MCF 10A (cell line): Measurements from ENCODE around the gene LRRC49. TPM values are rescaled to one million over a fixed set of nuclear protein-coding genes. Genes with fewer than 3 reads are reported as not detected.
A peak's percentile ranks its signal among the peaks of the same experiment; 100 is the strongest.

ENCODE experiments used
- BruUV-seq: library from RNA; stranded (reverse); fragments of 400-500 nt; replicated peaks from 2 replicates; lab custom pipeline; 2021; lab: Mats Ljungman, UMichigan
- CTCF ChIA-PET: fragments of 300-600 bp; sonication (Branson Sonifier 250); formaldehyde crosslinking; extraction: SDS; loops from one replicate; lab custom pipeline; 2021; ENCODE audit warnings: antibody characterized with exemption, inconsistent platforms; lab: Yijun Ruan, JAX
- POLR2A ChIA-PET: fragments of 300-600, 350-650 bp; sonication (Branson Sonifier 250); formaldehyde crosslinking; extraction: SDS; loops from one replicate; lab custom pipeline; 2020; ENCODE audit warnings: antibody characterized with exemption, inconsistent platforms; lab: Yijun Ruan, JAX
- DNase-seq: peaks from one replicate; pipeline ENCODE4 v3.0.0-alpha.2; 2018; ENCODE audit not compliant: unreplicated experiment
- H3K27ac Mint-ChIP-seq: one replicate; pipeline ENCODE4 v1.8.0; 2022; ENCODE audit warnings: mild to moderate bottlenecking, low read depth, mixed read lengths; ENCODE audit not compliant: unreplicated experiment
- H3K27me3 Mint-ChIP-seq: one replicate; pipeline ENCODE4 v1.8.0; 2022; ENCODE audit warnings: mixed read lengths; ENCODE audit not compliant: insufficient read depth, unreplicated experiment
- H3K36me3 Mint-ChIP-seq: one replicate; pipeline ENCODE4 v1.8.0; 2022; ENCODE audit warnings: mild to moderate bottlenecking, moderate library complexity, mixed read lengths; ENCODE audit not compliant: insufficient read depth, unreplicated experiment
- H3K4me1 Mint-ChIP-seq: one replicate; pipeline ENCODE4 v1.8.0; 2022; ENCODE audit warnings: mixed read lengths; ENCODE audit not compliant: insufficient read depth, unreplicated experiment
- H3K4me3 Mint-ChIP-seq: one replicate; pipeline ENCODE4 v1.8.0; 2022; ENCODE audit warnings: mild to moderate bottlenecking, moderate library complexity, mixed read lengths; ENCODE audit not compliant: unreplicated experiment
- H3K9me3 Mint-ChIP-seq: one replicate; pipeline ENCODE4 v1.8.0; 2022; ENCODE audit warnings: mixed read lengths; ENCODE audit not compliant: unreplicated experiment
- intact Hi-C: fragments of 100-400 bp; cut with micrococcal nuclease; formaldehyde crosslinking; loops from 2 replicates; pipeline ENCODE4 v1.14.1; 2022
- total RNA-seq: library from RNA; stranded (reverse); gene quantifications from 2 replicates; pipeline ENCODE4 v1.2.3, GENCODE V29; 2022
- TF ChIP-seq, protein P1 (sequence below): fragments of 200-600 bp; IDR thresholded peaks from one replicate; pipeline ENCODE4 v1.8.0; 2022; ENCODE audit warnings: antibody characterized with exemption, mild to moderate bottlenecking; ENCODE audit not compliant: unreplicated experiment

The LRRC49 gene
- total RNA-seq, 1 experiment from 2014 or later, result 8.4 TPM

DNA sequence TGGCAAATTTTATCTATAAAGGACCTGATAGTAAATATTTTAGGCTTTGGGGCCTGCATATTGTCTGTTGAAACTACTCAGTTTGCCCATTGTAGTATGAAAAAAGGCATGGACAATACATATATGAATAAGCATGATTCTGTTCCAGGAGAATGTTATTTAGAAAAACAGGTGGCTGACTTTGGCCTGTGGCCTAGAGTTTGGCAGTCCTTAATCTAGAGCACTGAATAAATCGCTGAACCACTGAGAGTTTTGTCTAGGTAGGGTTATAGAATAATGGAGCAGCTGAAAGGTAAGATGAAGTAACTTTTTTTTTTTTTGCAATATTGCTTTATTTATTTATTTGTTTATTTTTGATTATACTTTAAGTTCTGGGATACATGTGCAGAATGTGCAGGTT, 75.0 kb downstream of the LRRC49 start:
- POLR2A ChIA-PET, result interaction anchor here (0.6 kb wide), 1 partner anchor 69 kb away, joined by 4 read pairs; no protein-coding TSS in a partner anchor
- no peaks in the 10 kb centered on the region for H3K36me3 Mint-ChIP-seq
- TF ChIP-seq, protein P1, sequence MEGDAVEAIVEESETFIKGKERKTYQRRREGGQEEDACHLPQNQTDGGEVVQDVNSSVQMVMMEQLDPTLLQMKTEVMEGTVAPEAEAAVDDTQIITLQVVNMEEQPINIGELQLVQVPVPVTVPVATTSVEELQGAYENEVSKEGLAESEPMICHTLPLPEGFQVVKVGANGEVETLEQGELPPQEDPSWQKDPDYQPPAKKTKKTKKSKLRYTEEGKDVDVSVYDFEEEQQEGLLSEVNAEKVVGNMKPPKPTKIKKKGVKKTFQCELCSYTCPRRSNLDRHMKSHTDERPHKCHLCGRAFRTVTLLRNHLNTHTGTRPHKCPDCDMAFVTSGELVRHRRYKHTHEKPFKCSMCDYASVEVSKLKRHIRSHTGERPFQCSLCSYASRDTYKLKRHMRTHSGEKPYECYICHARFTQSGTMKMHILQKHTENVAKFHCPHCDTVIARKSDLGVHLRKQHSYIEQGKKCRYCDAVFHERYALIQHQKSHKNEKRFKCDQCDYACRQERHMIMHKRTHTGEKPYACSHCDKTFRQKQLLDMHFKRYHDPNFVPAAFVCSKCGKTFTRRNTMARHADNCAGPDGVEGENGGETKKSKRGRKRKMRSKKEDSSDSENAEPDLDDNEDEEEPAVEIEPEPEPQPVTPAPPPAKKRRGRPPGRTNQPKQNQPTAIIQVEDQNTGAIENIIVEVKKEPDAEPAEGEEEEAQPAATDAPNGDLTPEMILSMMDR, result no peak
- CTCF ChIA-PET, result no interaction called here
- H3K4me3 Mint-ChIP-seq, result no peak overlapping the region
- H3K27me3 Mint-ChIP-seq, result no peaks in the 10 kb centered on the region
- BruUV-seq, result no TSS peak
- intact Hi-C loops, result no loop called here
- H3K27ac Mint-ChIP-seq, result no peak overlapping the region
- DNase-seq, result no peak
- H3K9me3 Mint-ChIP-seq, result no peaks in the 10 kb centered on the region
- H3K4me1 Mint-ChIP-seq, result no peaks in the 10 kb centered on the region

DNA sequence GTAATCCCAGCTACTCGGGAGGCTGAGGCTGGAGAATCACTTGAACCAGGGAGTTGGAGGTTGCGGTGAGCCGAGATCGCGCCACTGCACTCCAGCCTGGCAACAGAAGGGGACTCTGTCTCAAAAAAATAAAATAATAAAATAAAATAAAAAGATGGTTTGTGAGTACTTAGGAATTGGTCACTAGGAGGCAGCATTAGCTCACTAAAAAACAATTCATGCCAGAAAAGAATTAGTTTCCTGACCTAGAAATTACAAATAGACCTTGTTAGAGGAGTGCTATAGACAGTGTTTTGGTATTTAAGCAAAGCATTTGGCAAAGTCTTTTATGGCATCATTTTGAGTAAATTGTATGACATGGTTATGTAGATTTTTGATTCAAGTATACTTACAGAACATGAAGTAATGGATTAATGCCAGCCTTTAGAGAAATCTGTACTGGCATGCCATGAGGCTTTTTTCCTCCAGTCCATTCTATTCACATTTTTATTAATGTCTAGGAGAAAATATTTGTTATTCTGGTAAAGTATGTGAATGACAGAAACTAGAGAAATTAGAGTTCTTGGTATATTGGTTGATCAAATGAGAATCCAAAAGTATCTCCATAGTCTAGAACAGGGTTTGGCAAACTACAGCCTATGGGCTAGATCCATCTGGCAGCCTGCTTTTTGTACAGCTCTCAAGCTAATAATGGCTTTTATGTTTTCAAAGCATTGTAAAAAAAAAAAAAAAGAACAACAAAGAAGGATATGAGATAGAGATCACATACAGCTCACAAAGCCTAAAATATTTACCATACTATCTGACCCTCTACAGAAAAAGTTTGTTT, 81.6 kb downstream of the LRRC49 start:
- POLR2A ChIA-PET, result interaction anchor here (0.7 to 1.3 kb wide), 2 partner anchors 120 to 471 kb away, joined by 3 read pairs; no protein-coding TSS in a partner anchor

DNA sequence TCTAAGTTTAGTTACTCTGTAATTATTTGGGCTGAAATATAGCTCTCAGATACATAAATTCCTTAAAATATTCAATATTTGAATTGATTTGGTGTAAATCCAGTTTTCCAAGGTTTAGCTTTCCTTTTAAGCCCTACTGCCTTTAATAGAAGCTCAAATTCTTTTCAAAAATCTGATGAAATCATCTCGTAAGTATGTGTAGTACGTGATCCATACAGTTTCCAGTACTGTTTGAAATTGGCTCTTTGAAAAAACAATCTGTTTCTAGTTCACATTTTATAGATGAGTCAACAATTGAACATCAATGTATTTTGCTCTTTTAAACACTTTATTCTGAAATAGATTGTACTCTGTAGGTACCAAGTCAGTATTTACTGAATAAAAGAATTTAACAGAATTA, 84.2 kb downstream of the LRRC49 start:
- intact Hi-C loops, result loop anchor here (5.0 to 10.0 kb wide), 2 partner anchors 128 to 1180 kb away; no protein-coding TSS in a partner anchor
- no TSS peak for BruUV-seq

More for the DNA sequence above, 81.6 kb downstream of the LRRC49 start:
- intact Hi-C loops, result loop anchor here (1.0 to 10.0 kb wide), 6 partner anchors 81 to 828 kb away; no protein-coding TSS in a partner anchor
- CTCF ChIA-PET, result interaction anchor here (0.7 to 1.8 kb wide), 13 partner anchors 9 to 759 kb away, joined by 3 to 18 read pairs (median 3); no protein-coding TSS in a partner anchor
- peak; percentile 52 for DNase-seq
- H3K27me3 Mint-ChIP-seq, result no peaks in the 10 kb centered on the region
- H3K4me3 Mint-ChIP-seq, result no peak overlapping the region
- H3K27ac Mint-ChIP-seq, result no peak overlapping the region
- no peaks in the 10 kb centered on the region for H3K9me3 Mint-ChIP-seq
- H3K36me3 Mint-ChIP-seq, result no peaks in the 10 kb centered on the region
- BruUV-seq, result no TSS peak
- TF ChIP-seq, protein P1, result peak; percentile 43
- no peaks in the 10 kb centered on the region for H3K4me1 Mint-ChIP-seq

More for the DNA sequence above, 84.2 kb downstream of the LRRC49 start:
- DNase-seq, result no peak
- Mint-ChIP-seq H3K27me3 (no peaks in the 10 kb centered on the region), H3K4me1 (no peaks in the 10 kb centered on the region), H3K27ac (no peak overlapping the region), H3K4me3 (no peak overlapping the region), H3K9me3 (no peaks in the 10 kb centered on the region), H3K36me3 (no peaks in the 10 kb centered on the region)
- ChIA-PET POLR2A (interaction anchor here (1.2 kb wide), 1 partner anchor 468 kb away, joined by 4 read pairs; no protein-coding TSS in a partner anchor), CTCF (interaction anchor here (0.7 to 3.3 kb wide), 4 partner anchors 127 to 824 kb away, joined by 3 to 10 read pairs (median 5); no protein-coding TSS in a partner anchor)
- TF ChIP-seq, protein P1, result no peak
